Right lobe of liver (tissue), 6 donors: ENCODE data around the gene ALK. TPM values are rescaled to one million over a fixed set of nuclear protein-coding genes. Genes with fewer than 3 reads are reported as not detected.

ENCODE experiments used
- ATAC-seq, 4 donors: fragments of 200-7000 bp; cut with Tn5 transposase; one replicate each; pipeline ENCODE4 v1.9.1; 2020; ENCODE audit warnings: mild to moderate bottlenecking in 4 of 4, moderate library complexity in 4 of 4
- DNase-seq, 3 donors: peaks; one replicate each; pipeline ENCODE4 v3.0.0-alpha.2; 2020
- H3K27ac ChIP-seq, 3 donors: fragments of 200-600 bp; one replicate each; pipeline ENCODE4 v1.8.0; 2022
- H3K27me3 ChIP-seq, 2 donors: fragments of 200-600 bp; one replicate each; pipeline ENCODE4 v1.8.0; 2022
- H3K36me3 ChIP-seq, 4 donors: fragments of 200-600 bp; sonication (generic) in 1 of 4; one replicate each; pipeline versions ENCODE4 v1.5.1 to v1.8.0; 2017 to 2022; ENCODE audit warnings: control low read depth in 1 of 4
- H3K4me1 ChIP-seq, 4 donors: fragments of 200-600 bp; sonication (generic) in 1 of 4; one replicate each; pipeline versions ENCODE4 v1.5.1 to v1.8.0; 2017 to 2022; ENCODE audit warnings: control low read depth in 1 of 4
- H3K4me3 ChIP-seq, 3 donors: fragments of 200-600 bp; one replicate each; pipeline ENCODE4 v1.8.0; 2022
- H3K9me3 ChIP-seq, 4 donors: fragments of 200-600 bp; sonication (generic) in 1 of 4; one replicate each; pipeline versions ENCODE4 v1.5.1 to v1.8.0; 2017 to 2022; ENCODE audit warnings: control low read depth in 1 of 4
- POLR2A ChIP-seq: fragments of 450-650 bp; IDR thresholded peaks from one replicate; pipeline ENCODE4 v1.6.1; 2017; ENCODE audit warnings: antibody characterized with exemption, mild to moderate bottlenecking
- WGBS: methylation state at CpG from one replicate; pipeline ENCODE4 v1.1.6; 2018; ENCODE audit warnings: low coverage, low lambda C conversion rate; ENCODE audit not compliant: insufficient coverage; ENCODE audit errors: missing lambda C conversion rate; 5-methylcytosine and 5-hydroxymethylcytosine counted together
- intact Hi-C, 2 donors: fragments of 100-400 bp; cut with DNase I; formaldehyde crosslinking; loops; one replicate each; pipeline versions ENCODE4 v1.11.2 to v1.14.1; 2022
- total RNA-seq, 6 experiments: library from RNA; depleted of rRNA in 2 of 6; stranded (reverse); fragments of >200 nt in 2 of 6; fragmentation: NEBNext Ultra II Directional in 3 of 6; extraction: Animal tissue kit (Norgen Biotek cat#: 25700) in 3 of 6; gene quantifications; one replicate each; pipeline versions ENCODE4 v1.1.0 to v1.2.4, GENCODE V29; 2016 to 2023
- TF ChIP-seq, protein P1 (sequence below), 4 donors: fragments of 200-600 bp in 3 of 4; fragments of 450-650 bp in 1 of 4; IDR thresholded peaks; one replicate each; pipeline versions ENCODE4 v1.5.1 to v1.8.0; 2016 to 2022; ENCODE audit warnings: antibody characterized with exemption in 4 of 4, mild to moderate bottlenecking in 2 of 4
- donor health status: DM: no; HTN: yes; CAD: no.
- donor health status: DM: no; HTN: no; CAD: no.
- donor health status: DM: no; HTN: no; CAD: no.
- donor health status: DM: no; HTN: yes; CAD: no.
- donor health status: DM: no; HTN: yes; CAD: no.

ALK gene
- total RNA-seq, 6 experiments from 2014 or later = 0.04 to 0.06 TPM; not detected in 4

- no peak overlapping the region for H3K27ac ChIP-seq
- ATAC-seq (peak in 1 of 4 donors; percentile 35), DNase-seq (no peak)
- H3K4me1 ChIP-seq = no peaks in the 10 kb centered on the region
- no peak overlapping the region for H3K4me3 ChIP-seq
- intact Hi-C loops = loop anchor here in 1 of 2 donors (10.0 kb wide), 1 partner anchor 527 kb away; no protein-coding TSS in a partner anchor
- 50% methylated on average over 8 of the region's 8 CpGs for WGBS
- H3K9me3 ChIP-seq = no peaks in the 10 kb centered on the region
- H3K36me3 ChIP-seq = no peaks in the 10 kb centered on the region
- H3K27me3 ChIP-seq = no peaks in the 10 kb centered on the region
- TF ChIP-seq, protein P1, sequence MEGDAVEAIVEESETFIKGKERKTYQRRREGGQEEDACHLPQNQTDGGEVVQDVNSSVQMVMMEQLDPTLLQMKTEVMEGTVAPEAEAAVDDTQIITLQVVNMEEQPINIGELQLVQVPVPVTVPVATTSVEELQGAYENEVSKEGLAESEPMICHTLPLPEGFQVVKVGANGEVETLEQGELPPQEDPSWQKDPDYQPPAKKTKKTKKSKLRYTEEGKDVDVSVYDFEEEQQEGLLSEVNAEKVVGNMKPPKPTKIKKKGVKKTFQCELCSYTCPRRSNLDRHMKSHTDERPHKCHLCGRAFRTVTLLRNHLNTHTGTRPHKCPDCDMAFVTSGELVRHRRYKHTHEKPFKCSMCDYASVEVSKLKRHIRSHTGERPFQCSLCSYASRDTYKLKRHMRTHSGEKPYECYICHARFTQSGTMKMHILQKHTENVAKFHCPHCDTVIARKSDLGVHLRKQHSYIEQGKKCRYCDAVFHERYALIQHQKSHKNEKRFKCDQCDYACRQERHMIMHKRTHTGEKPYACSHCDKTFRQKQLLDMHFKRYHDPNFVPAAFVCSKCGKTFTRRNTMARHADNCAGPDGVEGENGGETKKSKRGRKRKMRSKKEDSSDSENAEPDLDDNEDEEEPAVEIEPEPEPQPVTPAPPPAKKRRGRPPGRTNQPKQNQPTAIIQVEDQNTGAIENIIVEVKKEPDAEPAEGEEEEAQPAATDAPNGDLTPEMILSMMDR (IDR thresholded peaks at IDR 0.05) = no peak
- no peak for TF ChIP-seq POLR2A
Observed at GRCh38 chr2:29317801-29318485, 603.4 kb downstream of the ALK start.

GRCh38 chr2:29317077-29317517 lies 604.3 kb downstream of the ALK start:
- no peaks in the 10 kb centered on the region for H3K9me3 ChIP-seq
- H3K27ac ChIP-seq = no peak overlapping the region
- no peak for TF ChIP-seq POLR2A
- TF ChIP-seq, protein P1 (IDR thresholded peaks at IDR 0.05) = no peak
- no peaks in the 10 kb centered on the region for H3K27me3 ChIP-seq
- ATAC-seq = peak; percentile 6 to 62 (median 42)
- no peaks in the 10 kb centered on the region for H3K4me1 ChIP-seq
- 22% methylated on average over 3 of the region's 3 CpGs for WGBS
- H3K36me3 ChIP-seq = no peaks in the 10 kb centered on the region
- intact Hi-C loops = loop anchor here in 1 of 2 donors (10.0 kb wide), 1 partner anchor 528 kb away; no protein-coding TSS in a partner anchor
- no peak overlapping the region for H3K4me3 ChIP-seq
- no peak for DNase-seq

- H3K36me3 ChIP-seq = no peaks in the 10 kb centered on the region
- intact Hi-C loops = loop anchor here in 1 of 2 donors (10.0 kb wide), 1 partner anchor 530 kb away; no protein-coding TSS in a partner anchor
- no peaks in the 10 kb centered on the region for H3K27me3 ChIP-seq
- DNase-seq (no peak), ATAC-seq (peak in 2 of 4 donors; percentile 35 to 42)
- 17% methylated on average over 18 of the region's 18 CpGs for WGBS
- H3K9me3 ChIP-seq = no peaks in the 10 kb centered on the region
- no peak overlapping the region for H3K27ac ChIP-seq
- no peaks in the 10 kb centered on the region for H3K4me1 ChIP-seq
- TF ChIP-seq, protein P1 (IDR thresholded peaks at IDR 0.05) = no peak
- no peak for TF ChIP-seq POLR2A
- no peak overlapping the region for H3K4me3 ChIP-seq
Observed at GRCh38 chr2:29314816-29315571, 606.4 kb downstream of the ALK start.

DNA sequence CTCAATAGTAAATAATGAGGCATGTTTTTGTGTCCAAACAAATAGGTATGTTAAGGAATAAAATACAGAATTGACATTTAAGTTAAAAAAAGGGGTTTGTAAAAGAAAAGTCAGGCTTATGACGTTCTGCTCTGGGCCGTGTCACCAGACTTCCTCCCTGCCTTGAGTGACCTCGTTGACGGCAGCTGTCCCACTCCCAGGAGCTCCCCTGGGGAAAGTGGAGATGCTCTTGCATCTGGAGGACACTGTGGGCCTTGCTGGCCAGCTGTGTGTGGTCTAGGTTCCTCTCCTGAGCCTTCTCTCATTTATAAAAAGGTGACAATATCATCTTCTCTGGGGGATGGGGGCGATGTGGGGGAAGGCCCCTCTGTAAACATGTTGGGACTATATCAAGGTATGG lies 609.9 kb downstream of the ALK start:
- intact Hi-C loops = loop anchor here in 1 of 2 donors (10.0 kb wide), 1 partner anchor 533 kb away; no protein-coding TSS in a partner anchor
- Histone ChIP-seq H3K36me3 (no peaks in the 10 kb centered on the region), H3K4me1 (no peaks in the 10 kb centered on the region), H3K9me3 (no peaks in the 10 kb centered on the region), H3K4me3 (no peak overlapping the region), H3K27ac (no peak overlapping the region), H3K27me3 (no peaks in the 10 kb centered on the region)
- DNase-seq (no peak), ATAC-seq (no peak)
- 39% methylated on average over 3 of the region's 5 CpGs for WGBS
- no peak for TF ChIP-seq POLR2A
- TF ChIP-seq, protein P1 (IDR thresholded peaks at IDR 0.05) = no peak
